AG08395 (cell line): ENCODE measurements around the gene CCZ1B.
"Not testable (repeated sequence)": the region's sequence is repeated elsewhere in the genome, so short reads cannot be mapped to it uniquely, and the experiment has no call there.

Experiments
- DNase-seq: peaks from one replicate; pipeline ENCODE4 v3.0.0; 2012; ENCODE audit warnings: mixed read lengths, low spot score

CCZ1B gene

GRCh38 chr7:6826151-6826550 is at the start of gene CCZ1B:
CCZ1B (minus strand) TSS chr7:6826275; CDS start chr7:6826197, 78 bp downstream.
- not testable (repeated sequence) for DNase-seq

- DNase-seq: not testable (repeated sequence)
These were observed 48.9 kb upstream of the CCZ1B start for GRCh38 chr7:6875022-6875421.

GRCh38 chr7:6872246-6872945 is 46.3 kb upstream of the CCZ1B start:
- DNase-seq: not testable (repeated sequence)

- DNase-seq: not testable (repeated sequence)
These were observed 45.5 kb upstream of the CCZ1B start for GRCh38 chr7:6871421-6872144.

GRCh38 chr7:6864751-6865150 is 38.7 kb upstream of the CCZ1B start:
- not testable (repeated sequence) for DNase-seq

GRCh38 chr7:6864188-6864587 is 38.1 kb upstream of the CCZ1B start:
- not testable (repeated sequence) for DNase-seq

- DNase-seq: not testable (repeated sequence)
These were observed 36.8 kb upstream of the CCZ1B start for GRCh38 chr7:6862876-6863275.

- DNase-seq: peak; percentile 11
These were observed 31.7 kb upstream of the CCZ1B start for GRCh38 chr7:6857721-6858314.

- not testable (repeated sequence) for DNase-seq
These were observed 29.6 kb upstream of the CCZ1B start for GRCh38 chr7:6855563-6856131.

- DNase-seq: not testable (repeated sequence)
These were observed 28.9 kb upstream of the CCZ1B start for GRCh38 chr7:6854747-6855562.

- not testable (repeated sequence) for DNase-seq
These were observed 27.6 kb upstream of the CCZ1B start for GRCh38 chr7:6853681-6854080.

GRCh38 chr7:6849127-6849526 is 23.1 kb upstream of the CCZ1B start:
- DNase-seq: not testable (repeated sequence)

- not testable (repeated sequence) for DNase-seq
These were observed 21.7 kb upstream of the CCZ1B start for GRCh38 chr7:6847751-6848150.

GRCh38 chr7:6845971-6846449 is 19.9 kb upstream of the CCZ1B start:
- DNase-seq: not testable (repeated sequence)

GRCh38 chr7:6843654-6844053 is 17.6 kb upstream of the CCZ1B start:
- DNase-seq: not testable (repeated sequence)

- DNase-seq: not testable (repeated sequence)
These were observed 17.0 kb upstream of the CCZ1B start for GRCh38 chr7:6843092-6843491.

GRCh38 chr7:6842278-6842921 is 16.3 kb upstream of the CCZ1B start:
- DNase-seq: not testable (repeated sequence)

GRCh38 chr7:6837081-6837480 is 11.0 kb upstream of the CCZ1B start:
- DNase-seq: not testable (repeated sequence)

- DNase-seq: not testable (repeated sequence)
These were observed 9.4 kb upstream of the CCZ1B start for GRCh38 chr7:6835521-6835920.

- no peak for DNase-seq
These were observed 7.6 kb upstream of the CCZ1B start for GRCh38 chr7:6833636-6834035.
